ENCODE results near the gene RNU5B-1.

DNA sequence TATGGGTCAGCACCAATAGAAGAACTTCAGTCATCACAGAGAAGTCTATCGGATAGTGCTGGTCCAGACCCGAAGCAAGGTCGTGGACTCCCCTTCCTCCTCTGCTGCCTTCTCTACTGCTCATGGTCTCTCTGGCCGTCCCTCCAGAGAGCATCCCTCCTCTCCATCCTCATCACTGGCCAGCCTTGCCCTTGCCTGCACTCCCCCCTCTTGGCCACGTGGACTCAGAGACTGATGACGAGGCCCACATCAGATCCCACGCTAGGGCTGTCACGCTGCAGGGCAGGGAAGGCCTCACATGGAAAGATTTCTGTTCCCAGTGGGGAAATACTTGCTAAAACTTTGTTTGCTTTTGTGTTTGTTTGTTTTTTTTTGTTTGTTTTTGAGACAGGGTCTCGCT, 38.0 kb downstream of the RNU5B-1 start:
- no peak for TF ChIP-seq EZH2phosphoT487 (IDR thresholded peaks at IDR 0.05; ENCODE audit: insufficient read depth, low read depth)
- TF ChIP-seq EZH2 (IDR thresholded peaks at IDR 0.05; ENCODE audit: insufficient read depth, poor library complexity, severe bottlenecking) = no peak
